Measurements from ENCODE around the gene TICAM2. TPM values are rescaled to one million over a fixed set of nuclear protein-coding genes. Genes with fewer than 3 reads are reported as not detected.

The TICAM2 gene
- total and polyA plus RNA-seq, 10 of the 15 experiments (the other 5 are each of a cell fraction or from before 2014, with no cell fraction given): 0.14 to 7.0 (median 2.9) TPM

- BruUV-seq (replicated peaks): no TSS peak
- 85% methylated on average over 4 of the region's 4 CpGs for WGBS (ENCODE audit: insufficient coverage, insufficient replicate concordance, low lambda C conversion rate, missing lambda C conversion rate)
- POLR2A ChIA-PET: interaction anchor here (0.7 kb wide), 1 partner anchor 462 kb away, joined by 3 read pairs; no protein-coding TSS in a partner anchor
Measured at GRCh38 chr5:115558388-115558956, 43.8 kb downstream of the TICAM2 start.

GRCh38 chr5:115557667-115558387, 44.5 kb downstream of the TICAM2 start:
- Histone ChIP-seq H3K9me3 (replicated peaks; ENCODE audit: control insufficient read depth, insufficient read depth, low read length) (no peaks in the 10 kb centered on the region; the same call in 2 of the 3 replicates), H3K27me3 (replicated peaks in 1 of 2; ENCODE audit: control insufficient read depth in 2 of 2, insufficient read depth in 2 of 2, low read length in 1 of 2) (no peaks in the 10 kb centered on the region), H3K4me3 (no peak overlapping the region), H4K20me1 (ENCODE audit: control insufficient read depth, insufficient read depth) (no peaks in the 10 kb centered on the region), H3K36me3 (ENCODE audit: control insufficient read depth in 2 of 2, insufficient read depth in 2 of 2, low read length in 1 of 2) (no peaks in the 10 kb centered on the region), H3K79me2 (ENCODE audit: control insufficient read depth, insufficient read depth, low read length) (no peaks in the 10 kb centered on the region), H3K4me1 (ENCODE audit: control insufficient read depth, insufficient read depth, low read length) (no peaks in the 10 kb centered on the region), H3K9ac (ENCODE audit: control insufficient read depth, insufficient read depth, low read length) (no peak overlapping the region), H2AFZ (ENCODE audit: control insufficient read depth, low read depth, low read length) (no peak overlapping the region), H3K4me2 (ENCODE audit: control insufficient read depth, insufficient read depth) (no peak overlapping the region), H3K27ac (ENCODE audit: control insufficient read depth, insufficient read depth) (no peak overlapping the region)
- TF ChIP-seq MYC (IDR thresholded peaks at IDR 0.05; ENCODE audit: insufficient read depth, insufficient read length, insufficient replicate concordance, low read length, severe bottlenecking): no peak
- TF ChIP-seq BACH1 (IDR thresholded peaks at IDR 0.05; ENCODE audit: borderline replicate concordance): no peak
- TF ChIP-seq JUND (IDR thresholded peaks at IDR 0.05; ENCODE audit: low read depth, low read length): no peak
- TF ChIP-seq ZNF217 (IDR thresholded peaks at IDR 0.05): no peak
- no peak for TF ChIP-seq BCL11A (IDR thresholded peaks at IDR 0.05; ENCODE audit: low read depth, low read length)
- TF ChIP-seq CREM (IDR thresholded peaks at IDR 0.05; ENCODE audit: low read depth): no peak
- no peak for TF ChIP-seq SIX5 (IDR thresholded peaks at IDR 0.05; ENCODE audit: low read depth, low read length, severe bottlenecking)
- intact Hi-C loops (cut with micrococcal nuclease; ENCODE audit: unreplicated experiment) (no loop called here), in situ Hi-C loops (cut with MboI) (no loop called here)
- whole genome bisulfite sequencing (ENCODE audit: insufficient coverage, insufficient replicate concordance, low lambda C conversion rate, missing lambda C conversion rate): 83% methylated on average over 3 of the region's 3 CpGs
- DNase-seq (ENCODE audit: low read depth, low spot score): no peak
- no TSS peak for BruUV-seq (replicated peaks)
- ChIA-PET CTCF (interaction anchor here (0.7 kb wide), 1 partner anchor 191 kb away, joined by 3 read pairs; no protein-coding TSS in a partner anchor), RAD21 (ENCODE audit: unreplicated experiment) (no interaction called here), SMC1A (ENCODE audit: uncharacterized antibody, unreplicated experiment) (interaction anchor here (4.8 kb wide), 1 partner anchor 17 kb away, joined by 32 read pairs; no protein-coding TSS in a partner anchor), POLR2A (no interaction called here)
- ATAC-seq: no peak
- FAIRE-seq: no peak

More at GRCh38 chr5:115558388-115558956, 43.8 kb downstream of the TICAM2 start:
- ATAC-seq: no peak
- DNase-seq (ENCODE audit: low read depth, low spot score): no peak
- no peak for FAIRE-seq
- no peak overlapping the region for H3K9ac ChIP-seq (ENCODE audit: control insufficient read depth, insufficient read depth, low read length)
- no peaks in the 10 kb centered on the region for H3K27me3 ChIP-seq (replicated peaks in 1 of 2; ENCODE audit: control insufficient read depth in 2 of 2, insufficient read depth in 2 of 2, low read length in 1 of 2)
- H3K79me2 ChIP-seq (ENCODE audit: control insufficient read depth, insufficient read depth, low read length): no peaks in the 10 kb centered on the region
- H4K20me1 ChIP-seq (ENCODE audit: control insufficient read depth, insufficient read depth): no peaks in the 10 kb centered on the region
- no peak overlapping the region for H3K27ac ChIP-seq (ENCODE audit: control insufficient read depth, insufficient read depth)
- no peak overlapping the region for H2AFZ ChIP-seq (ENCODE audit: control insufficient read depth, low read depth, low read length)
- ChIA-PET SMC1A (ENCODE audit: uncharacterized antibody, unreplicated experiment) (interaction anchor here (1.2 to 1.7 kb wide), 4 partner anchors 10 to 101 kb away, joined by 3 to 5 read pairs (median 4); no protein-coding TSS in a partner anchor), RAD21 (ENCODE audit: unreplicated experiment) (interaction anchor here (1.0 kb wide), 1 partner anchor 8 kb away, joined by 4 read pairs; no protein-coding TSS in a partner anchor), CTCF (interaction anchor here (1.1 to 1.5 kb wide), 2 partner anchors 7 to 12 kb away, joined by 4 to 7 read pairs; no protein-coding TSS in a partner anchor)
- in situ Hi-C loops (cut with MboI): no loop called here
- no peaks in the 10 kb centered on the region for H3K4me1 ChIP-seq (ENCODE audit: control insufficient read depth, insufficient read depth, low read length)
- H3K36me3 ChIP-seq (ENCODE audit: control insufficient read depth in 2 of 2, insufficient read depth in 2 of 2, low read length in 1 of 2): no peaks in the 10 kb centered on the region
- no peak overlapping the region for H3K4me3 ChIP-seq
- intact Hi-C loops (cut with micrococcal nuclease; ENCODE audit: unreplicated experiment): no loop called here
- no peaks in the 10 kb centered on the region; the same call in 2 of the 3 replicates for H3K9me3 ChIP-seq (replicated peaks; ENCODE audit: control insufficient read depth, insufficient read depth, low read length)
- H3K4me2 ChIP-seq (ENCODE audit: control insufficient read depth, insufficient read depth): no peak overlapping the region
- TF ChIP-seq TARDBP (IDR thresholded peaks at IDR 0.05; ENCODE audit: borderline replicate concordance): no peak
- TF ChIP-seq SMAD1 (IDR thresholded peaks at IDR 0.05; ENCODE audit: low read depth, partially characterized antibody): no peak
- no peak for TF ChIP-seq ZNF207 (IDR thresholded peaks at IDR 0.05; ENCODE audit: borderline replicate concordance)

All from GM12878 (cell line).